Panc1 (cell line): ENCODE results near the gene PEAR1. TPM values are rescaled to one million over a fixed set of nuclear protein-coding genes. Genes with fewer than 3 reads are reported as not detected.

Experiments
- ATAC-seq: fragments of 200-7000 bp; cut with Tn5 transposase; 2 replicates; pipeline ENCODE4 v1.9.1; 2020; ENCODE audit warnings: mild to moderate bottlenecking, moderate library complexity
- BruUV-seq: library from RNA; stranded (reverse); fragments of 400-500 nt; replicated peaks from 2 replicates; lab custom pipeline; 2021; lab: Mats Ljungman, UMichigan
- CTCF ChIA-PET: fragments of 300-600 bp; sonication (Branson Sonifier 250); formaldehyde crosslinking; loops from one replicate; lab custom pipeline; 2022; ENCODE audit warnings: antibody characterized with exemption; lab: Charles Lee
- POLR2A ChIA-PET: fragments of 300-600 bp; sonication (Branson Sonifier 250); formaldehyde crosslinking; loops from one replicate; lab custom pipeline; 2022; ENCODE audit warnings: antibody characterized with exemption; lab: Charles Lee
- DNase-seq: peaks from one replicate; pipeline ENCODE4 v3.0.0-alpha.2; 2010; ENCODE audit warnings: low read depth, low spot score
- H3K27ac ChIP-seq: 2 replicates; pipeline ENCODE4 v1.5.1; 2011; ENCODE audit warnings: mild to moderate bottlenecking, low read length, inconsistent platforms
- H3K27me3 ChIP-seq: fragments of 200-500 bp; sonication (Bioruptor generic); 2 replicates; pipeline ENCODE4 v1.6.0; 2014; ENCODE audit warnings: low read length, inconsistent platforms; ENCODE audit not compliant: control insufficient read depth, insufficient read depth
- H3K36me3 ChIP-seq: fragments of 200-500 bp; sonication (Bioruptor generic); 2 replicates; pipeline ENCODE4 v1.5.1; 2014; ENCODE audit warnings: inconsistent platforms, mild to moderate bottlenecking, low read length, moderate library complexity; ENCODE audit not compliant: control insufficient read depth, insufficient read depth
- H3K4me1 ChIP-seq: 2 replicates; pipeline ENCODE4 v1.5.1; 2011; ENCODE audit warnings: inconsistent platforms, mild to moderate bottlenecking, low read length, moderate library complexity; ENCODE audit not compliant: control insufficient read depth, insufficient read depth
- H3K4me3 ChIP-seq, 2 experiments: 2 replicates each; pipeline ENCODE4 v1.5.1; 2011 to 2012; ENCODE audit warnings: low read depth in 2 of 2, low read length in 2 of 2, mild to moderate bottlenecking in 2 of 2, inconsistent platforms in 1 of 2, moderate library complexity in 1 of 2
- H3K9me3 ChIP-seq: fragments of 200-500 bp; sonication (Bioruptor generic); 2 replicates; pipeline ENCODE4 v1.5.1; 2014; ENCODE audit warnings: low read depth, mild to moderate bottlenecking, inconsistent platforms, low read length, moderate library complexity; ENCODE audit not compliant: control insufficient read depth, insufficient read depth
- POLR2AphosphoS5 ChIP-seq: IDR thresholded peaks from 2 replicates; pipeline ENCODE4 v1.6.1; 2012; ENCODE audit warnings: mild to moderate bottlenecking, low read depth, low read length, moderate library complexity
- SIN3A ChIP-seq: IDR thresholded peaks from 2 replicates; pipeline ENCODE4 v1.6.1; 2012; ENCODE audit warnings: low read depth, mild to moderate bottlenecking, low read length, moderate library complexity, borderline replicate concordance; ENCODE audit not compliant: insufficient read depth
- TCF7L2 ChIP-seq: IDR thresholded peaks from 2 replicates; pipeline ENCODE4 v1.6.1; 2011; ENCODE audit warnings: mild to moderate bottlenecking, low read depth, low read length, inconsistent platforms
- in situ Hi-C: cut with HindIII; loops from 2 replicates; pipeline ENCODE4 v1.10.0; 2016; ENCODE audit warnings: low sequenced_read_pairs, low pct_unique_long_range_greater_than_20kb
- intact Hi-C: fragments of 100-400 bp; cut with micrococcal nuclease; formaldehyde crosslinking; loops from one replicate; pipeline ENCODE4 v1.10.0; 2022; ENCODE audit not compliant: unreplicated experiment
- total RNA-seq: library from RNA; stranded (reverse); gene quantifications from one replicate; pipeline ENCODE4 v1.2.1, GENCODE V29; 2021; ENCODE audit not compliant: unreplicated experiment
- TF ChIP-seq, protein P1 (sequence below): fragments of 450-650 bp; IDR thresholded peaks from 2 replicates; pipeline ENCODE4 v1.5.1; 2017; ENCODE audit warnings: mild to moderate bottlenecking
- TF ChIP-seq, protein P2 (sequence below), 2 experiments: IDR thresholded peaks; 2 replicates each; pipeline ENCODE4 v1.6.1; 2011 to 2012; ENCODE audit warnings: low read depth in 2 of 2, control low read depth in 1 of 2, low read length in 1 of 2, mild to moderate bottlenecking in 1 of 2, moderate library complexity in 1 of 2; ENCODE audit not compliant: insufficient read depth in 1 of 2

The PEAR1 gene
- total RNA-seq, 1 experiment from 2014 or later, result 16.1 TPM

DNA sequence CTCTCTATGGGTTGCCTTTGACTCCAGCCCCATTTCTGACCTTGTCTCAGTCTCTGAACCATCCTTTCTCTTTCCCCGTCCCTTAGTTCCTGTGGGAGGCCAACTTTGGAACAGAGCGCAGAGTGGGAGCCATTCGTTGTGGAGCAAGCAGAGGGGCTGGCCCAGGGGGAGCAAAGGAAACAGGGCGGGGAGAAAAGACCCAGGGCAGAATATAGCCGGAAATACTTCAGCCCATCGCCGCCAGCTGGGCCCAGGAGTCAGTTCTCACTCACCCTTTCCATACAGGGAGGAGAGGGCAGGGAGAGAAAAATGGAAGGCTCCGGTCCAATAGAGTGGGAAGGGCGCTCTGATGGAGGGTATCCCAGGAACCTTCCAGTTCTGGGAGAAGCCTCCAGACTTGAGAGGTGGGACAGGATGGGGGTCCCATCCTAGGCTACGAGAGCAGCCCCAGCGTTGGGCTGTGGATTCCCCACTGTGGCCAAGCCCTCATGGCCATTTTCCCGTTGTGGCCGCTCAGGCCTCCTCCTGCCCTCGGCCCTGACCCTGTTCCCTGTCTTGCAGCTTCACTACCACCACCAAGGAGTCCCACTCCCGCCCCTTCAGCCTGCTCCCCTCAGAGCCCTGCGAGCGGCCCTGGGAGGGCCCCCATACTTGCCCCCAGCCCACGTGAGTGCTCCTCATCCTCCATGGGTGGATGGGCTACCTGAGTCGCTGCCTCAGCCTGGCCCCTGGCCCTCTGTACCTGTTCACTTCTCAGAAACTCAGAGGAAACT is 10.9 kb downstream of the PEAR1 start:
- peaks cover 17% of the 10 kb centered on the region for H3K4me1 ChIP-seq

GRCh38 chr1:156905176-156905575 is 11.7 kb downstream of the PEAR1 start:
- H3K9me3 ChIP-seq, result no peaks in the 10 kb centered on the region
- H3K4me1 ChIP-seq, result peaks cover 14% of the 10 kb centered on the region
- no peak overlapping the region for H3K27ac ChIP-seq
- no peak overlapping the region for H3K4me3 ChIP-seq
- in situ Hi-C loops (no loop called here), intact Hi-C loops (no loop called here)
- no peaks in the 10 kb centered on the region for H3K27me3 ChIP-seq
- H3K36me3 ChIP-seq, result no peaks in the 10 kb centered on the region
- ChIA-PET POLR2A (no interaction called here), CTCF (no interaction called here)
- no peak for ATAC-seq
- no peak for DNase-seq
- TF ChIP-seq TCF7L2 (no peak), POLR2AphosphoS5 (no peak), SIN3A (no peak)
- TF ChIP-seq, protein P1, sequence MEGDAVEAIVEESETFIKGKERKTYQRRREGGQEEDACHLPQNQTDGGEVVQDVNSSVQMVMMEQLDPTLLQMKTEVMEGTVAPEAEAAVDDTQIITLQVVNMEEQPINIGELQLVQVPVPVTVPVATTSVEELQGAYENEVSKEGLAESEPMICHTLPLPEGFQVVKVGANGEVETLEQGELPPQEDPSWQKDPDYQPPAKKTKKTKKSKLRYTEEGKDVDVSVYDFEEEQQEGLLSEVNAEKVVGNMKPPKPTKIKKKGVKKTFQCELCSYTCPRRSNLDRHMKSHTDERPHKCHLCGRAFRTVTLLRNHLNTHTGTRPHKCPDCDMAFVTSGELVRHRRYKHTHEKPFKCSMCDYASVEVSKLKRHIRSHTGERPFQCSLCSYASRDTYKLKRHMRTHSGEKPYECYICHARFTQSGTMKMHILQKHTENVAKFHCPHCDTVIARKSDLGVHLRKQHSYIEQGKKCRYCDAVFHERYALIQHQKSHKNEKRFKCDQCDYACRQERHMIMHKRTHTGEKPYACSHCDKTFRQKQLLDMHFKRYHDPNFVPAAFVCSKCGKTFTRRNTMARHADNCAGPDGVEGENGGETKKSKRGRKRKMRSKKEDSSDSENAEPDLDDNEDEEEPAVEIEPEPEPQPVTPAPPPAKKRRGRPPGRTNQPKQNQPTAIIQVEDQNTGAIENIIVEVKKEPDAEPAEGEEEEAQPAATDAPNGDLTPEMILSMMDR, result no peak
- TF ChIP-seq, protein P2, sequence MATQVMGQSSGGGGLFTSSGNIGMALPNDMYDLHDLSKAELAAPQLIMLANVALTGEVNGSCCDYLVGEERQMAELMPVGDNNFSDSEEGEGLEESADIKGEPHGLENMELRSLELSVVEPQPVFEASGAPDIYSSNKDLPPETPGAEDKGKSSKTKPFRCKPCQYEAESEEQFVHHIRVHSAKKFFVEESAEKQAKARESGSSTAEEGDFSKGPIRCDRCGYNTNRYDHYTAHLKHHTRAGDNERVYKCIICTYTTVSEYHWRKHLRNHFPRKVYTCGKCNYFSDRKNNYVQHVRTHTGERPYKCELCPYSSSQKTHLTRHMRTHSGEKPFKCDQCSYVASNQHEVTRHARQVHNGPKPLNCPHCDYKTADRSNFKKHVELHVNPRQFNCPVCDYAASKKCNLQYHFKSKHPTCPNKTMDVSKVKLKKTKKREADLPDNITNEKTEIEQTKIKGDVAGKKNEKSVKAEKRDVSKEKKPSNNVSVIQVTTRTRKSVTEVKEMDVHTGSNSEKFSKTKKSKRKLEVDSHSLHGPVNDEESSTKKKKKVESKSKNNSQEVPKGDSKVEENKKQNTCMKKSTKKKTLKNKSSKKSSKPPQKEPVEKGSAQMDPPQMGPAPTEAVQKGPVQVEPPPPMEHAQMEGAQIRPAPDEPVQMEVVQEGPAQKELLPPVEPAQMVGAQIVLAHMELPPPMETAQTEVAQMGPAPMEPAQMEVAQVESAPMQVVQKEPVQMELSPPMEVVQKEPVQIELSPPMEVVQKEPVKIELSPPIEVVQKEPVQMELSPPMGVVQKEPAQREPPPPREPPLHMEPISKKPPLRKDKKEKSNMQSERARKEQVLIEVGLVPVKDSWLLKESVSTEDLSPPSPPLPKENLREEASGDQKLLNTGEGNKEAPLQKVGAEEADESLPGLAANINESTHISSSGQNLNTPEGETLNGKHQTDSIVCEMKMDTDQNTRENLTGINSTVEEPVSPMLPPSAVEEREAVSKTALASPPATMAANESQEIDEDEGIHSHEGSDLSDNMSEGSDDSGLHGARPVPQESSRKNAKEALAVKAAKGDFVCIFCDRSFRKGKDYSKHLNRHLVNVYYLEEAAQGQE (IDR thresholded peaks at IDR 0.05; ENCODE audit: insufficient read depth in 1 of 2, low read depth in 2 of 2, low read length in 1 of 2), result no peak
- no TSS peak for BruUV-seq

More for the DNA sequence above, 10.9 kb downstream of the PEAR1 start:
- no peak for ATAC-seq
- intact Hi-C loops (no loop called here), in situ Hi-C loops (no loop called here)
- CTCF ChIA-PET, result no interaction called here
- TF ChIP-seq, protein P2 (IDR thresholded peaks at IDR 0.05; ENCODE audit: insufficient read depth in 1 of 2, low read depth in 2 of 2, low read length in 1 of 2), result no peak
- TF ChIP-seq, protein P1, result no peak
- TF ChIP-seq SIN3A (no peak), POLR2AphosphoS5 (no peak), TCF7L2 (no peak)
- Histone ChIP-seq H3K27ac (no peak overlapping the region), H3K27me3 (no peaks in the 10 kb centered on the region), H3K4me3 (no peak overlapping the region), H3K36me3 (no peaks in the 10 kb centered on the region), H3K9me3 (no peaks in the 10 kb centered on the region)
- DNase-seq, result no peak
- POLR2A ChIA-PET, result no interaction called here
- BruUV-seq, result no TSS peak
